Renal cortical epithelial cell (primary cell): ENCODE measurements around the gene ZNF211. TPM values are rescaled to one million over a fixed set of nuclear protein-coding genes. Genes with fewer than 3 reads are reported as not detected.

ENCODE experiments used
- DNase-seq: peaks from one replicate; pipeline ENCODE4 v3.0.0-alpha.2; 2011; ENCODE audit warnings: low read depth
- total RNA-seq: library from RNA; depleted of rRNA; stranded (reverse); fragments of >200 nt; gene quantifications from 2 replicates; pipeline ENCODE4 v1.2.3, GENCODE V29; 2014

ZNF211 gene
- total RNA-seq, 1 donor from 2014 or later: 17.2 TPM

- no peak for DNase-seq
Observed at GRCh38 chr19:57655443-57655842, 22.5 kb downstream of the ZNF211 start.

- DNase-seq: no peak
Observed at GRCh38 chr19:57656346-57656745, 23.4 kb downstream of the ZNF211 start.

- DNase-seq: peak; percentile 6
Observed at GRCh38 chr19:57664269-57665127, 31.5 kb downstream of the ZNF211 start.

- DNase-seq: no peak
Observed at GRCh38 chr19:57665261-57665806, 32.4 kb downstream of the ZNF211 start.

GRCh38 chr19:57667228-57667627 is 34.3 kb downstream of the ZNF211 start:
- DNase-seq: no peak

GRCh38 chr19:57668635-57669034 is 35.7 kb downstream of the ZNF211 start, which contains the start of gene ZSCAN4:
TSS of gene ZSCAN4 (plus strand) at chr19:57668935. CDS start at chr19:57676146, 7,211 bp downstream.
- DNase-seq: no peak

GRCh38 chr19:57671124-57671895 is 38.3 kb downstream of the ZNF211 start:
- no peak for DNase-seq

GRCh38 chr19:57672466-57672865 is 39.5 kb downstream of the ZNF211 start:
- no peak for DNase-seq

GRCh38 chr19:57675881-57676280 is 42.9 kb downstream of the ZNF211 start:
- DNase-seq: no peak

- DNase-seq: no peak
Observed at GRCh38 chr19:57682226-57682766, 49.3 kb downstream of the ZNF211 start.

- DNase-seq: no peak
Observed at GRCh38 chr19:57686727-57687126, 53.8 kb downstream of the ZNF211 start.

GRCh38 chr19:57687363-57688010 is 54.5 kb downstream of the ZNF211 start:
- no peak for DNase-seq

GRCh38 chr19:57688011-57688763 is 55.2 kb downstream of the ZNF211 start:
- DNase-seq: no peak

- DNase-seq: no peak
Observed at GRCh38 chr19:57689750-57690149, 56.8 kb downstream of the ZNF211 start.

Other genes with a start within 250 kb of the ZNF211 start
- gene ZNF548, start 243.3 kb upstream of the ZNF211 start, total RNA-seq: 23.4 and 24.9 TPM in 2 replicates
- 7.6 and 19.4 TPM in 2 replicates for gene ZNF17, start 222.0 kb upstream of the ZNF211 start, total RNA-seq
- gene ZNF749, start 197.8 kb upstream of the ZNF211 start, total RNA-seq: 11.6 and 15.8 TPM in 2 replicates
- gene VN1R1, start 176.0 kb upstream of the ZNF211 start, total RNA-seq: 0.35 and 0.75 TPM in 2 replicates
- 18.9 and 23.5 TPM in 2 replicates for gene ZNF772, start 155.6 kb upstream of the ZNF211 start, total RNA-seq
- 6.3 and 10.2 TPM in 2 replicates for gene ZNF419, start 145.4 kb upstream of the ZNF211 start, total RNA-seq
- 18.9 and 22.1 TPM in 2 replicates for gene ZNF773, start 133.2 kb upstream of the ZNF211 start, total RNA-seq
- 7.5 and 9.2 TPM in 2 replicates for gene ZNF549, start 105.8 kb upstream of the ZNF211 start, total RNA-seq
- gene ZNF550, start 73.3 kb upstream of the ZNF211 start, total RNA-seq: 5.2 and 8.4 TPM in 2 replicates
- 4.3 and 6.4 TPM in 2 replicates for gene ZNF416, start 54.3 kb upstream of the ZNF211 start, total RNA-seq
- 5.0 and 8.3 TPM in 2 replicates for gene ZIK1, start 49.0 kb upstream of the ZNF211 start, total RNA-seq
- 3.8 and 11.8 TPM in 2 replicates for gene ZNF530, start 33.3 kb upstream of the ZNF211 start, total RNA-seq
- gene ZNF134, start 18.9 kb upstream of the ZNF211 start, total RNA-seq: 15.6 and 23.8 TPM in 2 replicates
- gene ZSCAN4, start 35.8 kb downstream of the ZNF211 start, total RNA-seq: not detected in 2 replicates
- 6.8 and 8.6 TPM in 2 replicates for gene ZNF551, start 48.8 kb downstream of the ZNF211 start, total RNA-seq
- gene ZNF154, start 76.0 kb downstream of the ZNF211 start, total RNA-seq: 1.7 and 4.2 TPM in 2 replicates
- gene ZNF671, start 94.5 kb downstream of the ZNF211 start, total RNA-seq: 5.9 and 10.5 TPM in 2 replicates
- 13.2 and 18.5 TPM in 2 replicates for gene ZNF776, start 113.6 kb downstream of the ZNF211 start, total RNA-seq
- gene ZNF586, start 136.5 kb downstream of the ZNF211 start, total RNA-seq: 16.2 and 18.1 TPM in 2 replicates
- 11.8 and 17.7 TPM in 2 replicates for gene ZNF552, start 181.7 kb downstream of the ZNF211 start, total RNA-seq
- 29.9 and 35.1 TPM in 2 replicates for gene ZNF587B, start 197.1 kb downstream of the ZNF211 start, total RNA-seq
- 29.0 and 75.3 TPM in 2 replicates for gene ZNF587, start 216.7 kb downstream of the ZNF211 start, total RNA-seq